Subcutaneous abdominal adipose tissue (tissue), 5 donors: ENCODE data around the gene SHROOM2.
A peak's percentile ranks its signal among the peaks of the same experiment; 100 is the strongest.

Experiments
- H3K27ac ChIP-seq: one replicate; pipeline ENCODE4 v1.7.0; 2013; ENCODE audit warnings: low read depth, mild to moderate bottlenecking, inconsistent platforms, low read length, moderate library complexity
- H3K27me3 ChIP-seq, 5 donors: one replicate each; pipeline ENCODE4 v1.7.0; 2013; ENCODE audit warnings: low read length in 5 of 5, inconsistent platforms in 1 of 5; ENCODE audit not compliant: control insufficient read depth in 5 of 5, insufficient read depth in 4 of 5
- H3K36me3 ChIP-seq, 5 donors: one replicate each; pipeline ENCODE4 v1.7.0; 2013; ENCODE audit warnings: low read length in 5 of 5; ENCODE audit not compliant: control insufficient read depth in 5 of 5, insufficient read depth in 5 of 5
- H3K4me1 ChIP-seq, 5 donors: one replicate each; pipeline ENCODE4 v1.7.0; 2013; ENCODE audit warnings: low read length in 5 of 5, mild to moderate bottlenecking in 3 of 5, moderate library complexity in 1 of 5; ENCODE audit not compliant: control insufficient read depth in 5 of 5, insufficient read depth in 5 of 5
- H3K4me3 ChIP-seq, 5 donors: one replicate each; pipeline ENCODE4 v1.7.0; 2013; ENCODE audit warnings: low read length in 5 of 5, low read depth in 1 of 5
- H3K9ac ChIP-seq, 5 donors: one replicate each; pipeline ENCODE4 v1.7.0; 2013; ENCODE audit warnings: low read length in 5 of 5, mild to moderate bottlenecking in 4 of 5, moderate library complexity in 3 of 5
- H3K9me3 ChIP-seq, 5 donors: one replicate each; pipeline ENCODE4 v1.7.0; 2013; ENCODE audit warnings: low read length in 5 of 5; ENCODE audit not compliant: control insufficient read depth in 5 of 5
- donor health status: healthy.
- donor health status: healthy.
- donor health status: healthy.
- donor health status: healthy.
- donor health status: healthy.

The SHROOM2 gene

DNA sequence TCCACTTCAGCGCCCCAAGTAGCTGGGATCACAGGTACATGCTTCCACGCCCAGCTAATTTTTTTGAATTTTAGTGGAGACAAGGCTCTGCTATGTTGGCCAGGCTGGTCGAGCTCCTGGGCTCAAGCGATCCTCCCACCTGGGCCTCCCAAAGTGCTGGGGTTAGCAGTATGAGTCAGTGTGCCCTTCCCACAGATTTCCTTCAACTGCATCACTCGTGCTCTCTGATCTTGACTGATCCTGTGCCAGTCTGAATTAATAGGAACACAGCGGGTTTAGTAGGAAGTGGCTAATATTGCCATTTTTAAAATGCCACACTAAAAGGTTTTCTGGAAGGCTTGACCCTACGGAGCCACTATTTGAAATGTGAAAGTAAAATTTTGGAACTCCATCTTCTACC lies 4.3 kb upstream of the SHROOM2 start:
- Histone ChIP-seq H3K9ac (no peak overlapping the region), H3K27me3 (peaks cover 3 to 21% (median 12%) of the 10 kb centered on the region in 5 donors), H3K36me3 (no peaks in the 10 kb centered on the region), H3K4me3 (no peak overlapping the region), H3K9me3 (peaks cover 0 to 2% (median 0%) of the 10 kb centered on the region in 5 donors), H3K4me1 (peaks cover 0 to 4% (median 2%) of the 10 kb centered on the region in 5 donors), H3K27ac (no peak overlapping the region)

DNA sequence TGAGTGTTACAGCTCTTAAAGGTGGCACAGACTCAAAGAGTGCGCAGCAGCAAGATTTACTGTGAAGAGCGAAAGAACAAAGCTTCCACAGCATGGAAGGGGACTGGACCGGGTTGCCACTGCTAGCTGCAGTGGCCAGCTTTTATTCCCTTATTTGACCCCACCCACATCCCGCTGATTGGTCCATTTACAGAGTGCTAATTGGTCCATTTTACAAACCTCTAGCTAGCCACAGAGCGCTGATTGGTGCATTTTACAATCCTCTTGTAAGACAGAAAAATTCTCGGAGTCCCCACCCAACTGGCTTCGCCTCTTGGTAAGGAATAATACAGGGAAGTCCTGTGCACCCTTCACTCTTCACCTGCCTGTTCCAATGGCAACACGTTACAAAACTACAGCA lies 1.9 kb upstream of the SHROOM2 start:
- Histone ChIP-seq H3K4me1 (peaks cover 0 to 7% (median 5%) of the 10 kb centered on the region in 5 donors), H3K9me3 (no peaks in the 10 kb centered on the region), H3K4me3 (no peak overlapping the region), H3K36me3 (no peaks in the 10 kb centered on the region), H3K27ac (no peak overlapping the region), H3K27me3 (peaks cover 12 to 35% (median 24%) of the 10 kb centered on the region in 5 donors), H3K9ac (no peak overlapping the region)

DNA sequence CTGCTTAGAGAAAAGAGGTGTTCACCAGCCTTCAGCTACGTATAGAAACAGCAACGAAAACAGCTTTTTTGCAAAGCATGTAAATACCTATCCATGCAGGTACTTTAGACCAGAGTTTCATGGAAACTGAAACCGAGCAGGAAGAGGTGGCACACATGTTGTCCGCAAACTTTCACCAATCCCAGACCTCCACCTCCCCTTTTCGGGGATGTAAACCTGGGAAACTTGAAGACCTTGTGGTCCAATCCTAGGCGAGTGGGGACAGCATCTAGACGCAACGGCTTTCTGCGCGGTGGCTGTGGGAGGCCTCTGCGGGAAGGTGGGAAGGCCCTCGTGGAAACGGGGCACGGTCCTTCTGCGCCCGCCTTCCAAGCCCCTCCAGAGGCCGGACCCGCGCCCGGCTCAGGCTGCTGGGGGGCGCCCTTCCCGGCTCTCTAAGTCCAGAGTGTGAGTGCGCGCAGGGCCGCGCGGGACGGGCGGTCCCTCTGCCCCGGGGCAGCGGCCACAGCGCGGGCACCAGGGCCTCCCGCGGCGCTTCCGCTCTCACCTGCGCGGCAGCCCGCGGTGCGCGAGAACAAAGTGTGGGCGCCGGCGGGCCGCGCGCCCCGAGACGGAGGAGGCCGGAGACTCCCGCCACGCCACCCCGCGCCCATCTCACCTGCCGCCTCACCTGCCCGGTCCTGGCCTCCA lies 830 bp upstream of the SHROOM2 start:
- Histone ChIP-seq H3K9me3 (no peaks in the 10 kb centered on the region), H3K9ac (no peak overlapping the region), H3K27me3 (peaks cover 12 to 40% (median 25%) of the 10 kb centered on the region in 5 donors), H3K27ac (no peak overlapping the region), H3K36me3 (no peaks in the 10 kb centered on the region), H3K4me3 (peak overlapping the region in 2 of 5 donors; percentile 22 to 34), H3K4me1 (peaks cover 0 to 7% (median 5%) of the 10 kb centered on the region in 5 donors)

DNA sequence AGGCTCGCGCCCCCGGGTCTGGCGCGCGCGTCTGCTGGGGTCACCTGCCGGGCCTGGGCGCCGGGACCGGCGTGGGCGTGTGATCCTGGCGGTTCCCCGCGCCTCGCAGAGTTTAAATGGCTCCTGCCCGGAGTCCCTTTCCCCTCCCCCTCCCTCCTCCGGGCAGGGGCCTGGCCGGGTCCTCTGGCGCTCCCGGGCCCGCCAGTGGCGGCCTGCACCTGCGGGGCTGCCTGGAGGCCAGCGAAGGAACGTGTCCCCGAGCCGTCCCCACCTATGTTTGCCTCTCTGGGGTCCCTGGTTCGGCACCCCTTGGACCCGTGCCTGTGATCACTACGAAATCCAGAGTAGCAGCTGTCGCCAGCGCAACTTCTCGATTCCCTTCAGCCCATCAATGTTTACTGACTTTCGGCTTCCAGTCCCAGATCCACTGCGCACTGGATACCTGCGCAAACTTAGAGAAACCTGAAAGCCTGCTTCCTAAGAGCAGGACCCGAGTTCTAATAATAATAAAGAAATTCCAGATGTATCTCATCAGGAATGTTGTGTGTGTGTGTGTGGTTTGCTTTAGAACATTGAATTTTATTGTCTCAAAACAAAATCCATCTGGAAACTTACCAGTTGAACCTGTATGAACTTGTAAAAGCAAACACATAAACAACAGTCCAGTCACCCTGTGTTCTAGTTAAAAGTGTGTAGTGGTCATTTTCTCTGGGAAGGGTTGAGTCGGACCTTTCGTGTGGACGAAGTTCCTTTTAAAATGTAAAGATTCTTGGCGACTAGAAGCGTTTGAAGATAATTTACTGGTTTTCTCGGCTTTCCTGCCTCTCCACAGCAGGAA lies 788 bp downstream of the SHROOM2 start:
- H3K9me3 ChIP-seq: no peaks in the 10 kb centered on the region
- H3K27ac ChIP-seq: no peak overlapping the region
- H3K36me3 ChIP-seq: no peaks in the 10 kb centered on the region
- H3K27me3 ChIP-seq: peaks cover 14 to 40% (median 22%) of the 10 kb centered on the region in 5 donors
- H3K9ac ChIP-seq: peak overlapping the region in 1 of 5 donors; percentile 1
- peak overlapping the region; percentile 7 to 48 (median 46) for H3K4me3 ChIP-seq
- peaks cover 0 to 7% (median 5%) of the 10 kb centered on the region in 5 donors for H3K4me1 ChIP-seq

DNA sequence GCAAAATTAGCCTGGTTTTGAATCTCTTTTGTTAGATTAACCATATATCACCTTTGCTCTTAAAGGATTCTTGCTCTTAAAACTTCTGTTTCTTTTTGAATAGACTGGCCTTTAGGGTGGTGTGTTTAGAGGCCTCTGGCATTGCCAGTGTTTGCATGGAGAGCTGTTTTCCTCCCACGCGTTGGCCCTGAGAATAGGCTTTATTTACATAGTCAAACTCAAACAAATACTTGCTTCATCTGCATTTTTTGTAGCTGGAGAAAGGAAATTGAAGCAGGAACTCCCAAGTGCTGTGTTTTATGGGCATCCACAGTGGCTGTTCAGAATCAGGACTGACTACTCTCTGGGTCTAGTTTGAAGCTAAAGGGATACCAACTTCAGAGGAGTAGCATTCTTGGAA lies 2.7 kb downstream of the SHROOM2 start:
- Histone ChIP-seq H3K27me3 (peaks cover 14 to 39% (median 22%) of the 10 kb centered on the region in 5 donors), H3K27ac (no peak overlapping the region), H3K9ac (no peak overlapping the region), H3K4me1 (peaks cover 0 to 7% (median 5%) of the 10 kb centered on the region in 5 donors), H3K36me3 (no peaks in the 10 kb centered on the region), H3K9me3 (no peaks in the 10 kb centered on the region), H3K4me3 (no peak overlapping the region)

DNA sequence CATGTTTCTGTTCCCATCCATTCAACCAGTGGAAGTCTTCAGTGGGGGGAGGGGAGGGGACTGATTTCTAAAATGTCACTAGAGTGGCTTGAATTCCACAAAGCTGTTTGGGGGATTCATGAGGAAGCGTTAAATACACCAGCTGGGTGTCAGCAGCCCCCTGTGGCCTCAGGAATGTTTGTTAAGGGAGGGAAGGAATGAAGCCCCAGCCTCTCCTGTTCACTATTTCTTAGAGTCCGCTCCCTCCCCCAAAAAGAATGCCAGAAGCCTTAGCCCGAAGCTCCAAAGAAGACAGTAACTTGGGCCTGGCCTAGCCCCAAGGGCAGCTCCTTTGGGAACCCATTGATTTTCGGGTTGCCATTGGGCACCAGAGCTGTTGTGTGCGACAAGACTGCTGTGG lies 3.3 kb downstream of the SHROOM2 start:
- peaks cover 0 to 7% (median 5%) of the 10 kb centered on the region in 5 donors for H3K4me1 ChIP-seq
- no peak overlapping the region for H3K27ac ChIP-seq
- no peak overlapping the region for H3K4me3 ChIP-seq
- H3K36me3 ChIP-seq: no peaks in the 10 kb centered on the region
- H3K9ac ChIP-seq: no peak overlapping the region
- peaks cover 0 to 1% (median 0%) of the 10 kb centered on the region in 5 donors for H3K9me3 ChIP-seq
- peaks cover 14 to 38% (median 22%) of the 10 kb centered on the region in 5 donors for H3K27me3 ChIP-seq

DNA sequence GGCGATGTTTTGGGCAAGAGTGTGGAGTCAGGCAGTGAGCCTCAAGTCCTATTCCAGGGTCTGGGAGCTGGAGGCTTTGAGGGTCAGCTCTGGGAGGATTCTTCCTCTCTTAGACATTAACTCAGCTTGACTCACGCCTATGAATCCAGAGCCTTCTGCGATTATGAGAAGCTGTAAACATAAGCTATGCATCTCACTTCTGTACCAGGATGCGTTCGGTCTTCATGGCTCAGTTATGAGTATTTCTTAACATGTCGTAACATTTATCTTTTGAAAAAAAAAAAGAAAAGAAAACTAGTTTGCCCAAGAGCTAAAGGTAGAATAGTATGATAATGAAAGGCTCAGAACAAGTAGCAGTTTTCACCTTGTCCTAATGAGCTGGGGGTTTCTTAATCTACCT lies 4.6 kb downstream of the SHROOM2 start:
- no peaks in the 10 kb centered on the region for H3K36me3 ChIP-seq
- H3K27me3 ChIP-seq: peaks cover 14 to 30% (median 17%) of the 10 kb centered on the region in 5 donors
- peaks cover 0 to 7% (median 5%) of the 10 kb centered on the region in 5 donors for H3K4me1 ChIP-seq
- H3K27ac ChIP-seq: no peak overlapping the region
- H3K9ac ChIP-seq: no peak overlapping the region
- no peak overlapping the region for H3K4me3 ChIP-seq
- peaks cover 7 to 14% (median 9%) of the 10 kb centered on the region in 5 donors for H3K9me3 ChIP-seq

DNA sequence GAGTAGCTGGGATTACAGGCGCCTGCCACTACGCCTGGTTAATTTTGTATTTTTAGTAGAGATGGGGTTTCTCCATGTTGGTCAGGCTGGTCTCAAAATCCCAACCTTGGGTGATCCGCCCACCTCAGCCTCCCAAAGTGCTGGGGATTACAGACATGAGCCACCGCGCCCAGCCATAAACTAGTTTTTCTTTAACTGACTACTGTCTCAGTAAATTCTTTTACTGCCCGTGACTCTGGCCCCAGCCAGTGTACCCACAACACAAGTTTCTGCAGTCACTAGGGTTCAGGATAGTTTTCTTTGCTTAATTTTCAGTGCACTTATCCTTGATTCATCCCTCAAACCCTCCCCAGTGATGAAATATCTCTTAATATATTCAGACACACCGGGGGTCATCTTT lies 8.3 kb downstream of the SHROOM2 start:
- no peak overlapping the region for H3K4me3 ChIP-seq
- no peaks in the 10 kb centered on the region for H3K4me1 ChIP-seq
- peaks cover 7 to 16% (median 10%) of the 10 kb centered on the region in 5 donors for H3K9me3 ChIP-seq

DNA sequence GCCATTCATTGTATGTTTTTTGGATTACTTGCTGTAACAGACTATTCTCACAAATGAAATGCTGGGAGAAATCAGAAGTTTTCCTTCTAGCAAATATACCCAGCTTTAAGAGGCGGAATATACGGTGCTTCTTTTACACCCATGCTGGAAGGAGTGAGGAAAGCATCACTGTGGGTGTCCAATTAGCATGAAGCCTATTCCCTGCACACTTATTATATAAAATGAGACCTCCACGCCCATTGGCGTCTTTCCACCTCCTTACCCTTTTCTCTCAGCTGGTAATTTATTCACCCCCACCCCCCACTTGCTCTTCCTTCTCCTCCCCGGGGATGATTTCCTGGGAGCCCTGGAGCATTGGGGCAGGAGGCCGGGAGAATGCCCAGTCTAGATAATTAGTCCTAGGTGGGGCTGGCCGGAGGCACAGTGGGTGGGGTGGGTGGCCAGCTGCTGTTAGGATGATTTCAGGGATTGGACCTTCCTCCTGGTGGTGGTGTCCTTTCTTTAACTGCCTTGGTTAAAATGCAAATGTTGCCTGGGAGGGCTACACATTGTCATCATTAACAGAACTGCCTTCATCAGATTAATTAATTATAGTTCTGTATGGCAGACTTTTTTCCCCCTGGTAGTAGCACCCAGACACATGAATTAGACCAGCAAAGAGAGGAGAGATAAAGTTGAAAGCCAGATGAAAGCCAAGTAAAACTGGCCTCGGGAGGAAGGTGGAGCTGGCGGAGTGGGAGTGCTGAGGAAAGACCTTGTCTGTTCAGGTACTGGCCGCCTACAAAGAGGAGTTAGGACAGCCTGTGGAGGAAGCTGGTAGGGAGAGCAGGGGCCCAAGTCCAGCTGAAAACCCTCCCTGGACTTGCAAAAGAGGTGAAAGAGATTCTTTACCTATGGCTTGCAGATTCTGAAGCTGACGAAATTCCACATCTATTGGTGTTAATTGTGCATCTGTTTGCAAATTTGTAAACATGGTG lies 11.4 kb downstream of the SHROOM2 start:
- H3K27me3 ChIP-seq: peaks cover 0 to 10% (median 3%) of the 10 kb centered on the region in 5 donors
- H3K9me3 ChIP-seq: peaks cover 11 to 24% (median 17%) of the 10 kb centered on the region in 5 donors
- no peak overlapping the region for H3K27ac ChIP-seq

More for the DNA sequence above, 8.3 kb downstream of the SHROOM2 start:
- Histone ChIP-seq H3K27me3 (peaks cover 0 to 12% (median 6%) of the 10 kb centered on the region in 5 donors), H3K9ac (no peak overlapping the region), H3K27ac (no peak overlapping the region), H3K36me3 (no peaks in the 10 kb centered on the region)

More for the DNA sequence above, 11.4 kb downstream of the SHROOM2 start:
- no peaks in the 10 kb centered on the region for H3K36me3 ChIP-seq
- H3K4me3 ChIP-seq: no peak overlapping the region
- no peaks in the 10 kb centered on the region for H3K4me1 ChIP-seq
- no peak overlapping the region for H3K9ac ChIP-seq
